GM21786 (cell line): ENCODE measurements around the gene VWA8.
"Not testable (repeated sequence)": the region's sequence is repeated elsewhere in the genome, so short reads cannot be mapped to it uniquely, and the experiment has no call there.

Source experiments
- ATAC-seq: cut with Tn5 transposase; IDR thresholded peaks from one replicate; pipeline ENCODE4 v1.9.1; 2021; ENCODE audit not compliant: unreplicated experiment

The VWA8 gene

GRCh38 chr13:41565216-41565615 is 395.7 kb downstream of the VWA8 start:
- ATAC-seq = no peak

DNA sequence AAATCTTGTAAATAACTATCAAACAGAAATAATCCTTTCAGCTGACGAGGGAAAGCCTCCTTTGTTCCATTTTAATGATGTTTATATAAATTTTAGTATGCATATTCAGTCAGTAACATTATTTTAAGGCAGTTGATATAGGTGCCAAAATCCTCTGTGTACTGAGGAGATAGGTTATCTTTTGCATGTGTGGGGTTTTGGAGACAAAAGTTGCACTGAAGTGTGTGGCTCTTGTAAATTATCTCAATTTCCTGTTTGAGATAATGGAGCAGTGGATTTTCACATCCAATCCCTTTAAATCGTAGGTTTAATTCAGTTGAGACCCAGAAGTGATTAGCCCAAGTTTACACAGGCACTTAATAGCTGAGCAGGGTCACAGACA is 396.9 kb downstream of the VWA8 start:
- ATAC-seq = no peak

GRCh38 chr13:41563341-41563983 is 397.4 kb downstream of the VWA8 start:
- no peak for ATAC-seq

- no peak for ATAC-seq
Observed at GRCh38 chr13:41562541-41563178, 398.2 kb downstream of the VWA8 start.

DNA sequence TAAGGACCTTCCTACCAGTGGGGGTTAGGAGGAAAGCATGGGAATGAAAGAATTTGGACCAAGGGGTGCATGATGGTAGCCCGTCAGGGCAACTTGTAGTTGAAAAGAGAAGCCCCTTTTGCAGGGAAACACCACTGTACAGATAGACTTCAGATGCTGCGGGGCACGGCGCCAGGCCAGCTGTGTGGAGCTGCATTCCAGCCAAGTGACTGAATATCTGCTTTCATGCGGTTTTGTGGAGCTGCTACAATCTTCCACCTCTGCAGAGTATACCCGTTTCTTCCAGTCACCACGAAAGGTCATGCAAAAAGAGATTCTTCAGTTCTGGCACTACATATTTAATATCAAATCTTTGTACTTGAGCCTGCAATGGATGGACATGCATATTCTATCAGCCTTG is 398.8 kb downstream of the VWA8 start:
- ATAC-seq = no peak

DNA sequence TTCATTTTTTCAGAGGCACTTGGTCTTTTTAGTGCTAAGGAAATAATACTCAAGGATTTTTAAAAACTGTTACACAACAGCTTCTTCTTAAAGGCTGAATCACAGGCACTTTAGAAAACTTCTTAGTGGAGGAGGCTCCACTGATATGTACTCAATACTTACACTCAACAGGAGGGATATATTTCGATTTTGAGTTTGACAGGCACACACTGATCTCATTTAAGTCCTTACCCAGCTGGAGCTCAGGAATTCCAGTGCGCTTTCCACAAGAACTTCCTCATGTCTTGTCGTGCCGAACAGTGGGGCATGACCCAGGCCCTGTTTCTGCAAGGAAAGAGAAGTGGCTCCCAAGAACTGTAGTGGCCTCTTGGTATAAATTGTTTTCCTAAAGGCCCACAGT is 399.7 kb downstream of the VWA8 start:
- ATAC-seq = no peak

GRCh38 chr13:41558781-41559560 is 401.9 kb downstream of the VWA8 start:
- no peak for ATAC-seq

GRCh38 chr13:41557719-41558118 is 403.2 kb downstream of the VWA8 start:
- ATAC-seq = no peak

DNA sequence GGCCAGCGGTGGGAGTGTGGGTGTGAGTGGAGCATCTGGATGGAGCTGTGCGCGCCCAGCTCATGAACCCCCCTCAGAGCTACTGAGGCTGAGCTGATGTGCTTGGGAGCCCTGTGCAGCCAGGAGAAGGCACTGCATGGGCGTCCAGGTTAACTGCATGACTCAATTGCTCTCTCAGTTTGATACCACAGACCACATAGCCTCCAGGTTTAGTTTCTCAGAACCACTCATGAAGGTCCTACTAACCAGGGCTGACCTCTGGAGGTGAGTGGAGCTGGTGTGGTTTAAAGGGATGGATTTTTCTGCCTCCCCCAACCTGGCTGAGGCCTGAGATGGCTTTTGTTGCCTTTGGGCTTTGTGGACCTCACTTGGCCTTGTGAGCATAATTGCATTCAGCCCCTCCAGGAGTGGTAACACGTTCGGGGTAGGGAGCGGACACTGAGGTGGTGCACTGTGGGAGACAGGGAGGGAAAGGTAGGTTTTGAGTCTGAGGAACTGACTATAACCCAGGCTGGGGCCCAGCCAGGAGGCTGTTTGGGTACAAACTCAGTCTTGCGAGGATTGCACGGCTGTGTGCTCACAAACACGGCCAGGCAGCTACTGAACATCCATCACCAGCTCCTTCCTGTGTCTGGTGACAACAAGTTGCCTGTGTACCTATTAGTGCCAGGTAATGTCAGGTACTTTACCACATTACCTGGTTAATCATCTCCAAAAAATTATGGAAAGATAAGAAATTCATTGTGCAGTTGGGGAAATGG is 406.1 kb downstream of the VWA8 start:
- peak; percentile 91 for ATAC-seq

GRCh38 chr13:41554180-41554579 is 406.7 kb downstream of the VWA8 start:
- no peak for ATAC-seq

- ATAC-seq = no peak
Observed at GRCh38 chr13:41552031-41552430, 408.9 kb downstream of the VWA8 start.

GRCh38 chr13:41550276-41550675 is 410.6 kb downstream of the VWA8 start:
- no peak for ATAC-seq

DNA sequence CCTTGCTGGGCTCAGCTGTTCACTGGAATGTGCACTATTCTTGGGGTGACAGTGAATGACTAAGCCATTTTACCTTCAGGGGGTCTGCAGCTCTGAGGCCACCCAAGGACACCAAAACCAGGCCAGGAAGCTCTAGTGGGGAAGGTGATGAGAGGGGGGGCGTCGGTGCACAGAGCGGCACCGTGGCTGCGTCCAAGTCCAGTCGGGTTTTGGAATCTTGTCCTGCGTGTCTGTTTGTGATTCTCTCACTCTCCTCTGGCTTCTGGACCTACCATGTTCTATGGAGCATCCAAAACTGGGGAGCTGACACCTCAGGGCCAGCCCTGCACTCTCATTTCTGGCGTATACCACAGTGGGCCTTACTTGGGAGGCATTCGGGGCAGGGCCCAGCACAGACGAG is 411.4 kb downstream of the VWA8 start:
- no peak for ATAC-seq

- ATAC-seq = no peak
Observed at GRCh38 chr13:41548910-41549309, 412.0 kb downstream of the VWA8 start.

- ATAC-seq = no peak
Observed at GRCh38 chr13:41548031-41548430, 412.9 kb downstream of the VWA8 start.

GRCh38 chr13:41547251-41548000 is 413.5 kb downstream of the VWA8 start:
- no peak for ATAC-seq

DNA sequence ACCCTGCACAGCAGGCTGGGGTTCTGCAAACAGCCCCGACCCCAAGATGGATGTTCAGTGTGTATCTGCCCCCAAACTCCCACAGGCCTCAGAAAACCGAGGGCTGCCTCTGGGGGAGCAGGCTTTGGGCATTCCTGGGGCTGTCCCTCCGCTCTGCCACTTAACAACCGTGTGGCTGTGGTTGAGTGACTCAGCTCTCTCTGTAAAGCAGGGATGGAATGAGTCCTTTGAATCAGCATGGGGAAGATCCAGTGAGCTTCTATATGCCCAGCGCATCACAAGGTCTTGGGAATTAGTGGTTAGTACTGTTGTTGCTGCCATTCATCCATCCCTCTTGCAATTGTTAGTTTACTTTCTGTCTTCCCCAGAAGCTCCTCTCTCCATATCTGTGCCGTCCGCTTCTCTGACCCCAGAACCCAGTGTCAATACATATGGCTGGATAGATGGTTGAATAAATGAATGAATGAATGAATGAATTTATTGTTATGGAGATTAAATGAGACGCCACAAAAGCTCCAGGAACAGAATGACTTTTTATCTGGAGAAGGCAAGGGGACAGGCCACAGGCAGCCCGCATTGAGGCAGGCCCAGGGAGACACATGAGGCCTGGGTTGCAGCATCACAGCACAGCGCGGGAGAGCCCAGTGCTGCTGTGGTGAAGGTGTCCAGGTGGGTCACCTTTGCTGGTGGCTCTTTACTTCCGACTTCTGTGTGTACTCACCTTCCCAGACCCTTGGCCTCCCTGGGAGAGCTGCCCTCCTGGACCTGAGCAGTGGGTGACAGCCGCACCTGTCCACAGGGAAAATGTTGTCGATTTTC is 414.3 kb downstream of the VWA8 start:
- ATAC-seq = no peak

- ATAC-seq = no peak
Observed at GRCh38 chr13:41545432-41545707, 415.5 kb downstream of the VWA8 start.

GRCh38 chr13:41543664-41544300 is 417.1 kb downstream of the VWA8 start:
- ATAC-seq = no peak

DNA sequence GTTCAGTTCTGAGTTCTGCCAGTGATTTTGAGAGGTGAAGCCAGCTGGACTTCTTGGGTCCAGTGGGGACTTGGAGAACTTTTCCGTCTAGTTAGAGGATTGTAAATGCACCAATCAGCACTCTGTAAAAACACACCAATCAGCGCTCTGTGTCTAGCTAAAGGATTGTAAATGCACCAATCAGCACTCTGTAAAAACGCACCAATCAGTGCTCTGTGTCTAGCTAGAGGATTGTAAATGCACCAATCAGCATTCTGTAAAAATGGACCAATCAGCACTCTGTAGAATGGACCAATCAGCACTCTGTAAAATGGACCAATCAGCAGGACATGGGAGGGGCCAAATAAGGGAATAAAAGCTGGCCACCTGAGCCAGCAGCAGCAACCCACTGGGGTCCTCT is 418.1 kb downstream of the VWA8 start:
- ATAC-seq = not testable (repeated sequence)
